K562 (cell line): ENCODE data around the gene LY6G6D.

Experiments used
- FOXK2 ChIP-seq, 2 experiments: fragments of 450-650 bp; IDR thresholded peaks in 1 of 2; conservative IDR thresholded peaks in 1 of 2; 2 replicates each; pipeline ENCODE4 v1.6.1; 2016; ENCODE audit warnings: low read depth in 2 of 2, mild to moderate bottlenecking in 1 of 2
- POLR2A ChIP-seq: fragments of 450-650 bp; conservative IDR thresholded peaks from 2 replicates; pipeline ENCODE4 v1.6.1; 2016
- SP1 ChIP-seq: sonication (generic); formaldehyde crosslinking; IDR thresholded peaks from 2 replicates; pipeline ENCODE4 v1.8.1; 2022; ENCODE audit warnings: mild to moderate bottlenecking, missing genetic modification reagents
- STAG1 ChIP-seq: sonication (generic); formaldehyde crosslinking; IDR thresholded peaks from 2 replicates; pipeline ENCODE4 v1.5.0; 2020; ENCODE audit warnings: missing genetic modification reagents, borderline replicate concordance
- TF ChIP-seq, protein P1 (sequence below), 3 experiments: IDR thresholded peaks in 2 of 3; conservative IDR thresholded peaks in 1 of 3; 2 replicates each; pipeline ENCODE4 v1.5.1; 2011 to 2012; ENCODE audit warnings: low read length in 3 of 3, mild to moderate bottlenecking in 3 of 3, control low read depth in 2 of 3, improper control_type of control experiment in 1 of 3, inconsistent platforms in 1 of 3, low read depth in 1 of 3, mixed read lengths in 1 of 3, moderate library complexity in 1 of 3; ENCODE audit not compliant: insufficient read depth in 2 of 3

DNA sequence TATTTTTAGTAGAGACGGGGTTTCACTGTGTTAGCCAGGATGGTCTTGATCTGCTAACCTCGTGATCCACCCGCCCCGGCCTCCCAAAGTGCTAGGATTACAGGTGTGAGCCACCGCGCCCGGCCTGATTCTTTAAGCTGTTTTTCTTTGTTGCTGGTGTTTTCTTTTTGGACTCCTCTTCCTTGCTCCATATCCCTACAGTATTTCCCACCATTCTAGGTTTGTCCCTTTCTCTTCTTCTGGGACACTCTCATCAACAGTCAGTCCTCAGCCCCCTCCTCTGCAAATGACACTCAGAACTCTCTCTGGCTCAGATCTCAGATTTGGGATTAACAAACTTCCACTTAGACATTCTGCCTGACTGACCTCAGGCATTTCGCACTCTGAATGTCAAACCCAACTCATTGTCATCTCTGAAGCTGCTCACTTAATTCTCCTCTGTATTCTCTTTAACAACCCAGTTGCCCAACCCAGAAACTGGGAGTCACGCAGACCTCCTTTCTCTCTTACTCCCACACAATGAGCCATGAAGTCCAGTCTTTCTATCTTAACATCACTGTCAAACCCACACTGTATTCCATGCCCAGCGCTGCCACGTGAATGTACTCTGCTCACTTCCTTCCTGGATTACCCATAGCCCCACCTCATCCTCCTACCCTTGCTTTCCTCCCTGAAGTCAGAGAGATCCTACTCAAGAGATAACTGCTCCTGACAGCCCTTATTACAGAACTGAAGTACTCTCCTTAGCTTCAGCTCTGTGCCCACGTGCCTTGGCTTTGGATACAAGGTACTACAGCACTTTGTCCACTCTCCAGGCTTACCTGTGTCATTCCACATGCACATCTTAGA is 10.6 kb downstream of the LY6G6D start:
- TF ChIP-seq SP1 (CRISPR knock-in tag) (no peak), POLR2A (peak; percentile 55; the same call in 1 of the 2 replicates), STAG1 (CRISPR knock-in tag) (no peak), FOXK2 (conservative IDR thresholded peaks at IDR 0.05 in 1 of 2, IDR thresholded peaks at IDR 0.05 in 1 of 2; ENCODE audit: low read depth in 2 of 2) (peak; percentile 21 to 55; a peak in 3 of 4 replicates)
- TF ChIP-seq, protein P1, sequence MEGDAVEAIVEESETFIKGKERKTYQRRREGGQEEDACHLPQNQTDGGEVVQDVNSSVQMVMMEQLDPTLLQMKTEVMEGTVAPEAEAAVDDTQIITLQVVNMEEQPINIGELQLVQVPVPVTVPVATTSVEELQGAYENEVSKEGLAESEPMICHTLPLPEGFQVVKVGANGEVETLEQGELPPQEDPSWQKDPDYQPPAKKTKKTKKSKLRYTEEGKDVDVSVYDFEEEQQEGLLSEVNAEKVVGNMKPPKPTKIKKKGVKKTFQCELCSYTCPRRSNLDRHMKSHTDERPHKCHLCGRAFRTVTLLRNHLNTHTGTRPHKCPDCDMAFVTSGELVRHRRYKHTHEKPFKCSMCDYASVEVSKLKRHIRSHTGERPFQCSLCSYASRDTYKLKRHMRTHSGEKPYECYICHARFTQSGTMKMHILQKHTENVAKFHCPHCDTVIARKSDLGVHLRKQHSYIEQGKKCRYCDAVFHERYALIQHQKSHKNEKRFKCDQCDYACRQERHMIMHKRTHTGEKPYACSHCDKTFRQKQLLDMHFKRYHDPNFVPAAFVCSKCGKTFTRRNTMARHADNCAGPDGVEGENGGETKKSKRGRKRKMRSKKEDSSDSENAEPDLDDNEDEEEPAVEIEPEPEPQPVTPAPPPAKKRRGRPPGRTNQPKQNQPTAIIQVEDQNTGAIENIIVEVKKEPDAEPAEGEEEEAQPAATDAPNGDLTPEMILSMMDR (IDR thresholded peaks at IDR 0.05 in 2 of 3, conservative IDR thresholded peaks at IDR 0.05 in 1 of 3; ENCODE audit: insufficient read depth in 2 of 3, low read depth in 1 of 3, low read length in 3 of 3) = no peak
